PC-9 (cell line): ENCODE measurements around the gene GALNT10.

ENCODE experiments used
- CTCF ChIP-seq: fragments of 200-600 bp; sonication (generic); conservative IDR thresholded peaks from 2 replicates; pipeline ENCODE4 v1.6.1; 2017; ENCODE audit warnings: mixed run types, antibody characterized with exemption, mild to moderate bottlenecking, moderate library complexity
- EZH2 ChIP-seq: fragments of 200-600 bp; sonication (generic); IDR thresholded peaks from 2 replicates; pipeline ENCODE4 v1.8.0; 2017; ENCODE audit warnings: antibody characterized with exemption, low read depth

GRCh38 chr5:154251529-154251928, 61.0 kb downstream of the GALNT10 start:
- no peak for TF ChIP-seq CTCF
- no peak for TF ChIP-seq EZH2
